ENCODE results near the gene CHURC1. TPM values are rescaled to one million over a fixed set of nuclear protein-coding genes. Genes with fewer than 3 reads are reported as not detected.

CHURC1 gene
- total RNA-seq, 1 experiment from 2014 or later, result 82.5 TPM

Other genes with a start within 250 kb of the CHURC1 start
- 21.8 and 30.9 TPM in 2 replicates for gene PLEKHG3, start 210.0 kb upstream of the CHURC1 start, total RNA-seq (2014; rRNA removed; shearing (Covaris generic))
- gene SPTB, start 34.5 kb upstream of the CHURC1 start, total RNA-seq (2014; rRNA removed; shearing (Covaris generic)), result 1.3 and 2.2 TPM in 2 replicates
- not detected in 2 replicates for gene GPX2, start 28.3 kb downstream of the CHURC1 start, total RNA-seq (2014; rRNA removed; shearing (Covaris generic))
- gene RAB15, start 57.9 kb downstream of the CHURC1 start, total RNA-seq (2014; rRNA removed; shearing (Covaris generic)), result 9.9 and 13.8 TPM in 2 replicates
- 13.8 and 15.8 TPM in 2 replicates for gene FNTB, start 72.4 kb downstream of the CHURC1 start, total RNA-seq (2014; rRNA removed; shearing (Covaris generic))
- gene MAX, start 188.1 kb downstream of the CHURC1 start, total RNA-seq (2014; rRNA removed; shearing (Covaris generic)), result 40.7 and 51.3 TPM in 2 replicates